Stimulated activated CD8-positive, alpha-beta memory T cell treated with anti-CD3 and anti-CD28 coated beads, Interleukin-12 subunit alpha, Interleukin-12 subunit beta, amount 100 ng/mL, for 4 hours (primary cell): ENCODE results near the gene MSI2.

Source experiments
- DNase-seq: peaks from one replicate; pipeline ENCODE4 v3.0.0-alpha.2; 2020; ENCODE audit warnings: low read depth

MSI2 gene

DNA sequence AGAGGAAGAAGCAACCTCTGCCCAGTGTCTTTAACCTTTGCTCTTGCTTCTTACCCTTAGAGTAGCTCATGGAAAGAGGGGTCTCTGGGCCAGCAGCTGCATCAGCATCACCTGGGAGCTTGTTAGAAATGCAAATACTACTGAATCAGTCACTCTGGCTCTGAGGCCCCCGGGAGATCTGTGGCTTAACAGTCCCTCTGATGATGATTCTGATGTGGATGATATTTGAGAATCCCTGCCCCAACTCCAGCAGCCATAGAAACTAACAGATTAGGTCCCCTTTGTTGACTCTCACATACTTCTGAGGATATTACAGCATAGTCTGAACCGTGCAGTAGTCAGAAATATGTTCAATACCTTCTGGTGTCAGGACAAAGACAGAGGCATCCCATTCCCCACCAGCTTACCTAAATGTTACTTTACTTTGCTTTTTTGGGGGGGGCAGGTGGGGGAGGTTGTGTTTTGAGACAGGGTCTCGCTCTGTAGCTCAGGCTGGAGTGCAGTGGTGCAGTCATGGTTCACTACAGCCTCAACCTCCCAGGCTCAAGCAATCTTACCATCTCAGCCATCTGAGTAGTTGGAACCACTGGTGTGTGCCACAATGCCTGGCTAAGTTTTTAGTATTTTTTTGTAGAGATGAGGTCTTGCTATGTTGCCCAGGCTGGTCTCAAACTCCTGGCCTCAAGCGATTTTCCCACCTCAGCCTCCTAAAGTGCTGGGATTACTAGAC is 268.7 kb downstream of the MSI2 start:
- DNase-seq, result no peak

DNA sequence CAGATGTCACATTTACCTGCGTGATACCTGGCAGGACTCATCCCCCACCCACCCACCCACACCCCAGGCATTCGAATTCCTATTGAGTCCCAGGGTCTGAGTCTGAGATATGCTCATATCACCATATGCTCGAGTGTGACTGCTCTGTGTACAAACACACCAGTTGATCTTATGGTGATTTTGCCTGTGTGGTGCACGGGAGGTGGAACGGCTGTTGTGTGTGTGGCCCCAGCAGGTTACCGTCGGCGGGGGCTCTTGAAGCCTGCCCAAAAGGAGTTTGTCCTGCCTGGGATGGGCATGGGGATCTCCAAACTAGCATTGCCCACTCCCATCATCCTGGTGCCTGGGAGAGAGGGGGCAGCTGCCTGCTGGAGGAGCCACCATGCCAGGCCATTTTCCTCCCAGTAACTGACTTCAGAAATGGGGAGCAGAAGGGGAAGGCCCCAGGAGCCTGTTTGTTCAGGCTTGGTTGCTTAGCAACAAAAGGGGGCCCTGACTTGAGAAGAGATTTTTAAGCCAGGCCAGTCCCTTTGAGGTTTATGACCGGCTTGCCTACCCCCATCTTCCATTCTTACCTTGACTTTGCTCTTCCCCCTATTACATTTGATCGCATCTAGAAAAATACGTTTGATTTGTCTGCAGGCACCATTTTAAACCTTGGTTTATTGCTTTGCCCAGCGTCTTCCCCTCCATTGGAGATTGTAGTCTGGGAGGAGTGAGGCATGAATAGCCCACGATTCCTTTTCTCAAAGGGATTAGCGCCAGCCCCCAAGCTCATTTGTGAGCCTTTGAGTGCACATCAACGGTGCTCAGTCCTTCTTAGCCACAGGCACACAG is 271.1 kb downstream of the MSI2 start:
- no peak for DNase-seq

DNA sequence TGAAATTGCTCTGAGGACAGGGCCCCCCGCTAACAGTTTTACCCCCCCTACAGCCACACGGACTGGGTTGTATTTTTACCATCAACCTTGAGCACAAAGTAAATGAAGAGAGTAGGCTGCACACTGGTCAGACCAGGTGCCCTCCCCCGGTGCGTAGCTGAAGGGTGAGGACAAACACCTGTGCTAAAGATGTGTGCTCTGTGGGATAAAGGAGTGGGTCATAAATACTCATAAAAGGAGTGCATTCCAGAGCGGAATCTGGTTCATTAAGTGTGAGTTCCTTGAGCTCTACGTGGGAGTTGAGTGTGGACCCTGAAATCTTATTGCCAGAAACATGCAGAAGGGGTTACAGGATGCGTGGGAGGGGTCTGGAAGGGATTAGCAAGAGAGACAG is 271.7 kb downstream of the MSI2 start:
- no peak for DNase-seq

DNA sequence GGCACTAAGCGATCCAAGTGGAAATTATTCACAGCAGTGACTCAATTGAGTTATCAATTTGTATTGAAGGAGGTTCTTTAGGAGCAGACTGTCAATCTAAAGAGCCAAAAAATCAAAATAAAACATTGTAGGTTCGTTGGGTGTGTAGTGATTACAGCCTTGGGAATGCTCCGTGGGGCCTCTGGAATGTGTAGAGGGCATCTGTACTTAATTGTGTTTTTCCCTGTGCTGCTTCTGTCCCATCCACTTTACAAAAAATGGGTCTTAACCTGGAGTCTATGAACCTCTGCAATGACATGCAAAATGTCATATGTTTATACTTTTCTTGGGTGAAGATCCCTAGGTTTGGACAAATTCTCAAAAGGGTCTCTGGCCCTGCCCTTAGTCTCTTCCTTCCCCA is 273.7 kb downstream of the MSI2 start:
- DNase-seq, result no peak

DNA sequence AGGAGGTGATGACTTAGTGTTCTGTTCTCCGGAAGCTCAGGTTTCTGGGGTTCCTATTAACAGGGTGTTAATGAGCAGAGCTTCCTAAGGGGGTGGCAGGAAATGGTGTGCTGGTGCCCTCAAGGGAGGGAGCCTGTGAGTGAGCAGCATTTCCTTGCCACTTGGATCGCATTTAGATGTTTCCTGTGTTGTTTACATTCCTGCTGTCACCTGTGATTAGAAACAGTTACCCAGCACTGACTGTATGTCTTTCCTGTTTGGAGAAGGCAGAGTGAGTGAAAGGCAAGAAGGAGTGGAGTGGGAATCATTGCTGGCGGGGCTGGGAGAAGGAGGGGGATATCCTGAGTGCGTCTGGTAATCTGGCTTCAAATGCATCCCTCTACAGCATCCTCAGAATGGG is 274.2 kb downstream of the MSI2 start:
- DNase-seq, result no peak

DNA sequence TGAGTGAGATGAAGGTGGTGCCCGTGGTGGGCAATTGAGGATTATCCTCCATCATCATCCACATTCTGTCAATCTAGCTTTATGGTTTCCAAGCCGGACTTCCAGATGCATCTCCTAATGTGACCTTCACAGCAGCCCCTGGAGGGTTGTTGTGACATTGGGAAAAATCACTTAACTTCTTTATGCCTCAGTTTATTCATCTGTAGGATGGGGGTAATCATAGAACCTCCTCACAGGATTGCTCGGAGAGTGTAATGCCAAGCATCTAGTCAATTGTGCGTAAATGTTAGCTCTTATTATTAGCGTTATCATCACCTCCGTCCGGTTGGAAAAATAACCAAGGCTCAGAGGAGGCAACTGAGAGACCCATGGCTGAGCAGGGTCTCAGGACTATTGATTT is 274.8 kb downstream of the MSI2 start:
- no peak for DNase-seq

DNA sequence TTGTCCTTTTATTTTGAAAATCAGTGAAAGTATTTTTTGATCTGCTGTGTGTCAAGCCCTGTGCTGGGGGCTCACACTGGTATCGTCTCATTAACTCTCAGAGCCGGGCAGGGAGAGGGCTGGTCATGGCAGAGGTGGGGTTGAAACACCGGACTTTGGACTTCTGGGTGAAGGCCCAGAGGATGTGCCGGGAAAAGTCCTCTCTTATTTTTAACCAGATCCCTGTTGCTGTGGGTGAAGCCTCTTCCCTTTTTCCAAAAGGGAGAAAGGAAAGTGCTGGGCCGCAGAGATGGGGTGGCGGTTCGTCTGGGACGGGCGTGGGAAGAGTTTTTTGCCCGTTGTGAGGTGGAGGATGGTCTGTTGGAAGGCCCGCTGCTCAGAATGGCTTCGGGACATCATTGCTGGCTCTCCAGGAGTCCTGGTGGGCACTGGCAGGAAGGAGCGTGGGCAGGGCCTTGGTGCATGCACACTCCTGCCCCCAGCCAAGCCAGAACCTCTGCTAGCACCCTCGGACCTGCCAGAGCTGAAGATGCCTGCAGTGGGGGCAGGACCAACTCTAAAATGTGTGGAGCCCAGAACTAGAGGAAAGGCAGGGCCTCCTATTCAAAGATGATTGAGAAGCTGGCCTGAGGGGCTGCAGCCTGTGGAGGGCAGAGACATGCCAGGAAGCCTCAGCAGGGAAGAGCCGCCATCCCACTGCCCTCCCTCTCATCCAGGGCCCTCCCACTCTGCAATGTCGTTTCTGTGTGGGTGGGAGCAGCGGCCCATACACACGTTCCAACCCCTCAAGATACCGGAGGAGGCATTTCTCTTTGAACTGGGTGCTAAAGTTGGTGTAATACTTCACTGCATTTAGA is 275.6 kb downstream of the MSI2 start:
- no peak for DNase-seq

DNA sequence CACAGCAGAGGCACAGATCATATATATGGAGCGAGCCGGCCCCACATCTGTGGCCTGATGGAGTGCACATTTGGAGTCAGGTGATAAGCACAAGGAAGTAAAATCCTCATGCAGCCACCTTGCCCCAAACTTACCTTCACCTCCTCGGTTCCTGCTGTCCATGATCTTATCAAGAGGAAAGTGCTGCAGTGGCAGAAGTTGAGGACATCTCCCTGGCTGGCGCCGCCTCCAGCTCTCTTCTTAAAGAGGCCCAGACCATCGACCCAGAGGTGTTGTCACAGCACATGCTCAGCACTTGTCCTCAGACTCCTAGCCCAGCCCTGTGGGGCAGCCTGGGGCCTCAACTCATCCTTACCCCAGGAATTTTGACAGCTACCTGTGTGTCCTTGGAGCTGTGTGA is 276.2 kb downstream of the MSI2 start:
- DNase-seq, result no peak

DNA sequence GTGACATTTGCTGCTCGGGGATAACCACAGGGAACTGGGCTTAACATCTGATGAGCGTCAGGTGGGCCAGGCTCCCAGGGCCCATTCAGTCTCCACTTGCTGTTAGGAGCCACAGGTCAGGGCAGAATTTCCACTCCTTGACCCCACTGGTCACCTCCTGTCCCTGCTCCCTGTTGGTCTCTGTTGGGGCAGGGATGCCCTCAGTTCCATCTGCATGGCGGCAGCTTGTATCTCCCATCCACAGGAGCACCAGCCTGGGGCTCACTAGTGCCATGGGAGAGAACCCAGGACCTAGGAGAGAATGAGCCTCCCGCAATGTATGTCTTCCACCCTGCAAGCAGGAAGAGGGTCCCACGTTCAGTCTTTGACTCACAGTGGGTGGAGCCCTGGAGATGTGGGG is 276.6 kb downstream of the MSI2 start:
- no peak for DNase-seq

DNA sequence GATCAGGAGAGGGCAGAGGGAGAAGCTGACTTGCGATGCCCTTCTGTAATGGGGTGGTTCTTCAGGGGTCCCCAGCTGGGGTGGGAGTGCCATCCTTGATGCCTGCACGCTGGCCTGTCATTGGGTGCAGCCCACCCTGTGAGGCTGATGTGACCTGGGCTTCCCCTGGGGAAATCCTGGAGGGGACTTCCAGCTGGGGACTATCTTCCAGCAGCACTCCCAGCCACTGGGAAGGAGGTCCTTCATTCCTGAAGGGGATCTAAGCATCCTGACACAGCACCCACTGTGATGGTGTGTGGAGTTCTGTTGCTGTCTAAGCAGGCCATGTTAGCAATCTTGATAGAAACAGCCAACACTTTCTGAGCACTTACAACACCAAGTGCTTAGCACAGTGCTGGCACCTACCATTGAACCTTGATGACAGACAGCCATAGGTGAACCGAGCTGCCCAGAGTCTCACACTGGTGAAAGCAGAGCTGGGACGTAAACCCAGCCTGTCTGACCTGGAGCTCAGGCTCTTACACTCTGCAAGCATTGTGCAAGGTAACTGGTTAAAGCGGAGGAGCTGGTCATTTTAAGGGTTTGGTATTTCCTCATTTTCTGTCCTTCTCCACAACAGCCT is 277.5 kb downstream of the MSI2 start:
- DNase-seq, result no peak

DNA sequence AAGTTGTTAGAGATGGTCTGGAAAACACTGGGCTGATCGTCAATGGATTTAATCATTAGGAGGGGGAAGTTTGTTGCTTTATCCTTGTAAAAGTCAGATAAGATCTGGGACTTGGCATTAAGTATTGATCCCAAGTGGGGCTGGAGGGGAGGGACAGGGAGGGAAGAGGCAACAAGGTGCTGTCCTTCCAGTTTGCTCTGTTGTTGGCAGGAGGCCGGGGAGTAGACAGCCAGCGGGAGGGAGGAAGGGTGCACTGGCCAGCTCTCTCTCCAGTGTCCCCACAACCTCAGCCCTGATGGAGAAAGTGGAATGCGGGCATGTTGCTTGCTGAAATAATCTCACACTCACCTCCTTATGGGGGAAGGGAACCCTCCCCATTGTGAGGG is 278.5 kb downstream of the MSI2 start:
- DNase-seq, result no peak

DNA sequence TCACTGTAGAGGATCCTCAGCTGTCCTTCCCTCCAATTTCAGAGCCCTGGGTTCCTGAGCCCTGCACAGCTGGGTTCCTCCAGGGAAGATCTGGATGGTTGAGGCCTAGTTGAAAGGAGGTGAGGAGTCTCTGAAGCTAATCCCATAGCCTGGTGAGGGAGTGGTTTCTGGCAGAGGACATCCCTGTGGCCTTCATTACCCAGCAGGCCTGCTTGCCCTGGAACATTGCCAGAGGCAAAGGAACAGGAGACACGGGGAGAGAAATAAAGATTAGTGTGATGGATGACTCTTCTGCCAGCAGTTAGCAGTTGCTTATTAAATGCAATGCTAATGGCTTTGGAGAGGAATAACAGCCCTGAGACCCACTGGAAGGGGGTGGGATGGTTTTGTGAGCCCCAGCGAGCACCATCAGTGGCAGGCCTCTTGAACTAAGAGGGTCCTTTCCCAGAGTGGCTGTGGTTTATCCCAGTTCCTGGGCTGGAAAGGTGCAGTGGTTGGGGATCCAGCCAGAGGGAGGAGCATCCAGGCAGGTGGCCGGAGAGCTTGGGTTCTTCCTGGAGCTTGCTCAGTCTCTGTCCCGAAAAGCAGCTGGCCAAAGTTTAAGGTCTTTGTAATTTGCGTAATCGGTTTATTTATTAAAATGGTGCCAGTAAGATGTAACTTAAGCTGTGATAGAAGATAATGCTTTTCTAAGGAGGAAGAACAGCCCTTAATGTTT is 279.1 kb downstream of the MSI2 start:
- DNase-seq, result no peak

DNA sequence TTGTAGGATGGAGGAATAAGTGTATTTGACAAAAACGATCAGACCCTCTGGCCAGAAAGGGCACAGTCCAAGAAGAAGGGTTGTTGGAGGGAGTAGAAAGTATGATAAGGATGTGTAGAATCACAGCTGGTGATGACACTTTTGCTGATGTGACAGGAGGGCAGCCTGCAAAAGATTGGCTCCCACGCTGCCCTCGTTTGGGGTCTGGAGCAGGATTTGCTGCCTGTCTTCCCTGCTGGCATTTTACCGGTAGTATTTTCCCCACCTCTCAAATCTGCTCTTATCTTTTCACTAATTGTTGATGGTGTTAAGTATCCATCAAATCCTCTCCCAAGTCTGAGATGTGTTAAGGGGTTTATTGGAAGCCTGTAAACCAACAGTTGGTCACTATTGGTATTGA is 280.0 kb downstream of the MSI2 start:
- DNase-seq, result no peak

DNA sequence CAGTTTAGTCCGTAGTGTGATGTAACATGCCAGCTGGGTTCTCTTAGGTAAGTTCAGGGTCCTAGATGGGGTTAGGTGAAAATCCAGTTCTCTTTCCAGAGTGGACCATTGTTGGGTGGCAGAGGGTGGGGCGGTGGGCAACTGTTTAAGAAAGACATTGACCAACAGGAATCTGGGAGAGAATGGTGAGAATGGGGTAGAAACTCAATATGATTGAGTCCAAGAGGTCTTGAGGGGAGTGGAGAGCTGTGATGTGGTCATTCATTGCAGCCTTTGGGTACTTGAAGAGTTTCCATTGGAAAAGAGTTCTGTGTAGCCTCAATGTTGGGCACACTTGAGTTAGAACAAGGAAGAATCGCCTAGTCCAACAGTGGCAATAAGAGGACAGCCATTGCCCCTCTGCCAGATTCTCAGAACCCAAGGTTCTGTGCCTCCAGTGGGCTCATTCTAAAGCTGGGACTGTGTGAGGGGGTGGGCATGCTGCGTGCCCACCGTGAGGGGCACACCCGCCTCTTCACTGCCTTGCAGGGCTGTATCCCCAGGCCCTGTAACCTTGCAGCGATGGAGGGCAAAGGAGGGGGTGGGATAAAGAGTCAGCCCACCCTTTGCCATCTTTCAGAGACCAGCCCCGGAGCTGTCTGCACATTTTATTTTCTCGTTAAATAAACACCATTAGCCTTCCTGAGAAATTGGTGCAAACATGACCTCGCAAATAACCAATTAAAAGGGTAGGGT is 280.6 kb downstream of the MSI2 start:
- DNase-seq, result no peak

DNA sequence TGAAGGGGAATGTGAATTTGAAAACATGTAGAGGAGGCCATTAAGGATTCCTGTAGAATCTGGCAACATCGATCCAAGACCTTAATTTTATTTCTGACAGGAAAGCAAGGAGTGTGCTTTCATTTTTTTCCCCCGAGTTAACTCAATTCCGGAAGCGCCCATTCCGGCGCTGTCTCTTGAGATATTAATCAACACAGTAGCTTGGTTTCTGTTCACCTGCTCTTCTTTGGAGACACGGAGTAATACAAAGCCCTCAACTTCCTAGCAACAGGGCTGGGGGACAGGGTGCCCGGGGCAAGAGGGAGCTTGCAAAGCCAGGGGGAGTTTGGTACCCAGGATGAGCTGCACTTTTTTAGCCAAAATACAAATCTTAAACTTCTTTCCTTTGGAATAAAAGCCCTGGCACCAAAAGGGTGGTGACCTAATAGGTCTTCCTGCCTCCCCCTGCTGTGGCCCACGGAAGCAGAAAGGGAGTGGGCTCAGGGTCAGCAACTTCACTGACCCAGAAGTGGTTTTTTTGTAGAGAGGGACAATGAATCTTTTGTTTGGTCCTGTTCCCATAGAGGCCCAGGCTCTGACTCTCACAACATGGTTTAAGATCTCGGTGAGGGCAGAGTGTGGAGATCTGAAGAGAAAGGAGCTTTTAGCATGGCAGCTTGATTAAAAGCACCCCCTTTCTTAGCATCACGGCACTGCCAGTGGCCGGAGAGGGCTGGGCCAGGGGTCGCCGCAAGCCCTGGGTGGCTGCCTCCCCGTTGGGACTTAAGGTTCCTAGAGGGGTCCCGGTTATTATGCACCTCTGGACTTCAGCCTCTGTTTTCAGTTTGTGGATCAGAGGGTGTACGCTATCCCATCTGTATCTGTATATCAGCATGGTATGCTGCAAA is 281.4 kb downstream of the MSI2 start:
- DNase-seq, result no peak

DNA sequence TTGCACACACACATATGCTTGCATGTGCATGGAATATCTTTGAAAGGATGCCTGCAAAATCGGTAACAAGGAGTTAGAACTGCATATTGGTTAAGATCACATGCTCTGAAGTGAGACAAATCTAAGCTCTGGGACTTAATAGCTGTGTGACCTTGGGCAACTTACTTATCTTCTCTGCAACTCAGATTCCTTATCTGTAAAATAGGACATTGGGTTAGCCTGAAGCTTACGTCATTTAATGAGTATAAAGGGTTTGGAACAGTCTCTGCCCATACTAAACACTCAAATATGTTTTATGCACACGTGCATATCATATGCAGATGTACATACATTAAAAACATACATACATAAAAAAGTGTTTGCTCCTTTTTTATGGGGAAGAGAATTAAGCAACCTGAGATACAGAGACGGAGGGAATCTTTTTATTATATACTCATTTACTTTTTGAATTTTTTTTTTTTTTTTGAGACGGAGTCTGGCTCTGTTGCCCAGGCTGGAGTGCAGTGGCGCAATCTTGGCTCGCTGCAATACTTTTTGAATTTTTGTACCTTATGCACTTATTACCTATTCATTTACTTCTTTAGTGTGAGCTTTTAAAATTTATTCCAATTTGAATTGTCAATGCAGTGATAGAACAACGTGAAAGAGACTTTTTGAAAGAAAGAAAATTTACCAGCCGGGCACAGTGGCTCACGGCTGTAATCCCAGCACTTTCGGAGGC is 282.6 kb downstream of the MSI2 start:
- no peak for DNase-seq

DNA sequence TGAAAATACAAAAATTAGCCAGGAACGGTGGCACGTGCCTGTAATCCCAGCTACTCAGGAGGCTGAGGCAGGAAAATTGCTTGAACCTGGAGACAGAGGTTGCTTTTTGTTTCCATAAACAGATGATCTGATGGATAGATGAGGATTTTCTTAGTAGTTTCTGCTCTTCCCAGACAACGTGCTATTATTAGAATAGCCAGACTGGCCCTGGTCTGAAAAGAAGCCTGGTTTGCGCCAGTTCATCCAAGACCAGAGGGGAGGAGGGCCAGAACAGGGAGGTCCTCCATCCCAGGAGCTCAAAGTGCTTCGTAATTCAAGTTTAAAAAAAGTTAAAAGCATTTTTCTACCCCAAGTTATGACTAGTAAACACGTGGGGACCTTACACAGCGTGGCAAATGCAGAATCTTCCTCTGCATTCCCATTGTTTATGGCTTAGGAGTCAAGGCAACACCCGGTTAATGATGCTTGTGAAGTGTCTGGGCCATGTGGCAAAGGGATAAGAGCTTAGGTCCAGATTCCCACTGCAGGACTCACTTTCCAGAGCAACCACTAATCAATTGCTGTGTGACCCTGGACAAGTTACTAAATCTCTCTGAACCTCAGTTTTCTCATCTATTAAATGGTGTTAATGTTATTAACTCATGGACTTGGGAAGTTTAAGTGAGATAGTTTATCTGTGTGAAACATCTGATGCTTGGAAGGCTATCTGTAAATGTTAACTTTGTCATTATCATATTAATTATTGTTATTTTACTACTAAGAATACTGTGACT is 283.4 kb downstream of the MSI2 start:
- DNase-seq, result no peak

DNA sequence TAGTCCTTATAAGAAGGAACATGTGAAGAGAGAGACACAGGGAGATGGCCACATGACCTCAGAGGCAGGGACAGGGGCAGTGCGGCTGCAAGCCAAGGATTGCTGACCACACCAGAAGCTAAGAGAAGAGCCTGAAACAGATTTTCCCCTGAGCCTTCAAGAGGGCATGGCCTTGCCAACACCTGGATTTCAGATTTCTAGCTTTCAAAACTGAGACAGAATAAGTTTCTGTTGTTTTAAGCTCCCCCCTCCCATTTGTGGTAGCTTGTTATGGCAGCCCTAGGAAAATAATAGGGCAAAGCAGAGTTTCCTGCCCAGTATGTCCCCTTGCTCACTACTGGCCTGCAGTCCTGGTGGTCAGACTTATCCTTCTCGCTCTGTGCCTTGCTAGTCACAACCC is 284.3 kb downstream of the MSI2 start:
- DNase-seq, result no peak
